Measurements from ENCODE around the gene COL5A1.

The COL5A1 gene

DNA sequence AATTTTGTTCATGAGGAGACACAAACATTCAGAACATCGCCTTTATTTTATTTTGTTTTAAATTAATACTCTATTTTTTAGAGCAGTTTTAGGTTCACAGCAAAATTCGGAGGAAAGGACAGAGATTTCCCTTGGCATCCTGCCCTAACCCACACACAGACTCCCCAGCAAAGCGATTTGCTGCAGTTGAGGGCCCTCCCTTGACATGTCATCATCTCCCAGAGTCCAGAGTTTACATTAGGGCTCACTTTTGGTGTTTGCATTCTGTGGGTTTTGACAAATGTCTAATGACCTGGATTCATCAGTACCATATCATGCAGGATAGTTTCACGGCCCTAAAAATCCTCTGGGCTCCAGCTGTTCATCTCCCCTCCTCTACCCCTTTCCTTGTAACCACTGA is 33.6 kb upstream of the COL5A1 start:
- DNase-seq (ENCODE audit: low spot score): no peak

DNA sequence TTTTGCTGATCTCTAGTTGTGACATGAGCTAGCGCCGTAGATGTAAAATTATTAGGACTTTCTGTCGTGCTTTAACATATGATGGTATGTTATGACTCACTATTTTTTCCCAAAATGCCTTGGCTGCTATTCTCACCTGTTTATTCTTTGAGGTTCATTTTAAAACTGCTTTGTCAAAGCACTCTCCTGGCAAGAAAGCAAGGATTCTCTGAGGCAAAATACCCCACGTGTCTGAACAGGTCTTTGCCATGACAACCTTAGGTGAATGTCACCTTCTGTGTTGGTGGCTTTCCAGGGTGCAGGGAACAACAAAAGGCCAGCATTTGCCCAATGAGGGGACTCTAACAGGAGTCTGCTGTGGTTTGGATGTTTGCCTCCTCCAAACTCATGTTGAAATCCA is 30.6 kb upstream of the COL5A1 start:
- no peak for DNase-seq (ENCODE audit: low spot score)

DNA sequence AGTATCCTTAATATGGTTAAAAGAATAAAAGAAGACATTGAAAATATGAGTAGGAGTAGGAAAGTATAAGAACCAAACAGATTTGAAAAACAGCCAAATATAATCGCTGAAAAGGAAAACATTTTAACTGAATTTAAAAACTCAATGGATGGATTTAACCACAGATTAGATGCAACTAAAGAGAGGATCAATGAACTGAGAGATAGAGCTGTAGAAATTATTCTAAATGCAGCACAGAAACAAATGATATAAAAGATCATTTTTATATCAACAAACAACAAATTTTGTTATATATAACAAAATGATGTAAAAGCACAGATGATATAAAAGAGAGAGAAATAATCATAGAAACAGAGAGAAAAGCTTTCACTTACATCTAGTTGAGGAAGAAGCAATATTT is 29.3 kb upstream of the COL5A1 start:
- DNase-seq (ENCODE audit: low spot score): no peak

DNA sequence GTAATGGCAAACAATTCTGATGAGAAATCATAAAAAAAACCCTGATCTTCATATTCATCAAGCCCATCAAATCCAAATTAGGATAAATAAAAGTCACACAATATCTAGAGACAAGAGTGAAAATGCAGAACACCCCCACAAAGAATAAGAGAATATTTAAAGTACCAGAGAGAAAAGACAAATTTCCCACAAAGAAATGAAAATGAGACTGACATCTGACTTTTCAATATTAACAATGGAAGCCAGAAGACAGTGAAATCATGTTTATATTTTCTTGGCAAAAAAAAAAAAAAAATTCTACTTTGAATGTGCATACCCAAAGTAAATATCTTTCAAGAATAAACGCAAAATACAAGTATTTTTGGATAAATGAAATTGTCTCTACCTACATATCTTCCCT is 28.9 kb upstream of the COL5A1 start:
- no peak for DNase-seq (ENCODE audit: low spot score)

DNA sequence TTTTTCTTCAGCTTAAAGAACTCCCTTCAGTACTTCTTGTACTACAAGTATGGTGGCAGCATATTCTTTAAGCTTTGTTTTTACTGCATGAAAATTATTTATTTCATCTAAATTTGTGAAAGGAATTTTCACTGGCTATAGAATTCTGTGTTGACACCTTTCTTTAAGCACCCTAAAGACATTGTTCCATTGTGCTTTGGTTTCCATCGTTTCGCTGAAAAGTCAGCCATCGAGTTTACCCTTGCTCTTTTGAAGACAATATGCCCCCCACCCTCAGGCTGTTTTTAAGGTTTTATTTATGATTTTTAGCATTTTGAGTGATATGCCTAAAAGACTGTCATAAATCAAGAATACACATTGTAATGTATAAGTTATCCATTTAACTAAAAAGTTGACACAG is 27.3 kb upstream of the COL5A1 start:
- no peak for DNase-seq (ENCODE audit: low spot score)

DNA sequence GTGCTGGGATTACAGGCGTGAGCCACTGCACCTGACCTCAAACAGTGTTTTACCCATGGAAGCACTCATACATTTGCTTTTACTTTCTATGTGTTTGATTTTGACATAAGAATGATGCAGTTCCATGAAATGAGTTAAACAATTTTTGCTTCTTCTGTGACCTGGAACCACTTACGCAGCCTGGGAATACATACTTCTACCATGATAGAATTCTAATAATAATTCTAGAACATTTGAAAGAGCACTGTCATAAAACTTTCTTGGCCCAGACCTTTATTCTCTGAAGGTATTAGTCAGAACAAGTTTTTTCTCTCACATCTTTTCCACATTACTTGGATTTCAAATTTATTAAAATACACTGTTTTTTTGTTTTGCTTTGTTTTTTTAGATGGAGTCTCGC is 25.3 kb upstream of the COL5A1 start:
- DNase-seq (ENCODE audit: low spot score): no peak

DNA sequence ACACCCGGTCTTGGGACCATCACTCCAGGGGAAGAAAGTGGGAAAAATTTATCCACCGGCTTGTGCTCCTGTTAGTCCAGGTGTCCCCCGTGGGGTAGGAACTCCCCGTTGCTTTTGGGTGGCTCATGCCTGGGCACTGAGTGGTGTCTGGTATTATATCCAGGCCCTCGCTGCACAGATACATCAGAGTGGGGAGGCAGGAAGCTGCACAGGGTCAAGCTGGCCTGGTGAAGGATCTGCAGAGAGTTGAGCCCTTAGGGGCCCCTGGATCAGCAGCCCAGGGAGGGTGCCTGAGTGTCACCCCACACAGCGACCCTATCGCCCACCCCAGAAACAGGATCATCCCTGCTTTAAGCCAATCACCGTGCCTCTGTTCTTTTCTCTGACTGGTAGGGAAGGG is 24.4 kb upstream of the COL5A1 start:
- no peak for DNase-seq (ENCODE audit: low spot score)

DNA sequence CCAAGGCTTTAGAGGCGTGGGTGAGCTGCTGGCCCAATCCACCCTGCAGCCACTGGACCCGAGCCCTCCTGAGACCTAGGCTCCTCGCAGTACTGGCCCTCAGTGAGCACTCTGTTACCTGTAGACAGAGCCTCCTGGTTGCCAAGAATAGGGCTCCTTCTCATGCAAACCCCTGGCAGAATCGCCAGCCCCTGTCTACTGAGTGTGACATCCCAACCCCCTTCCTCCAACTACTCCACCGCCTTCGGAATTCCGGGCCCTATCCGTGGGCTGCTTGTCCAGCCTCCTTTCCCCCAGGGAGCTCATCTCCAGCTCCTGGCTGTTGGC is 23.8 kb upstream of the COL5A1 start:
- no peak for DNase-seq (ENCODE audit: low spot score)

DNA sequence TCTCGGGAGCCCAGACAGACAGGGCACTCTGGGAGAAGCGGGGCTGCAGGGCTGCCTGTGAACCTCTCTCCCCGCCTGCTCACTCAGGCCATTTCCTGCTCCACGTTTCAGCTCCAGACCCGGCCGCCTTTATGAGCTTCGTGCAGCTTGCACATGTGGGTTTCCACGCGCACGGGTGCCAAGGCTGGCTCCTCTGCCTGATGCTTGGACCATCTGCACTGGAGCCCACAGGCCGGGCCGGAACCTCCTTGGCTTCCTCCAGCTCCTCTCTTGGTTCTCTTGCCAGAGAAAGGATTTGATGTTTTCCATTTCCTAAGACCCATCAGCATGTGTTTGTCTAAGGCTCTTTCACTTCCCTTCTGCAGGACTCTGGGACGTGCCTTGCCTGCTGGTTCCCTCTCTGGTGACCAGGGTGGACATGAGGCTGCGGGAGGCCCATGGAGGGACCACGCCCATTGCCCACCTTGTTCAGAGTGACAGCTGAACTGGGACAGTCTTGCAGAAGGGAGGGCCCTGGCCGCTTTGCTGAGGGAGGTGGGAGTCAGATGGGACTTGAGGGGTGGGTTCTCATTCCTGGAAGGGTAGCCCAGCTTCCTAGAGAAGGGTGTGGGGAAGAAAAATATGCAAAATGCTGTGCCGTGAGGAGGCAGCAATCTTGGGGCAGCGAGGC is 23.3 kb upstream of the COL5A1 start:
- no peak for DNase-seq (ENCODE audit: low spot score)

DNA sequence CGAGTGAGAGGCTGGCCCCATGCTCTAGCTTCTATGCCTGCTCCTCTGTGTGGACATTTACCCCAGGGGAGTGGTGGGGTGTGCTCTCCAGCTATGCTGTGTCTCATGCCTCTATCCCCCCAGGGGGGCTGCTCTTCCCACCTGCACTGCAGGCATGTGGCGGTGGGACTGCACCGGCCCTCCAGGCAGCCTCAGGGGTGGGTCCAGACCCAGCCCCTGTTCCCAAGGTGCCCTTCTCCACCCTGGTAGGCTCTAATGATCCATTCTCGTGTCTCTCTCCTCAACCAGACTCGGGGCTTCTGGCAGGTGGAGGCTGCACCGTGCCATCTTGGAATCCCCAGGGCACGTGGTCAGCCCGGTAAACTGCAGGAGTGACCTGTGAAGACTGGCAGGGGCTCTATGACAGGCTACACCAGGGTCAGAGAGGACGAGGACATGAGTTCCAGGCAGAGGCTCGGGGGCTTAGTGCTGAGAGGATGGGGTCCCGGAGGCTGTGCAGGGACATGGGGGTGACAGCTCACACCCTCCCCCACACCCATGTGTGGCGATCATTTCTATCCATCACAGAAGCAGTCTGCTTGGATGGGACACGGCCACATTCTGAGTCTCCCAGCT is 22.7 kb upstream of the COL5A1 start:
- DNase-seq (ENCODE audit: low spot score): no peak

DNA sequence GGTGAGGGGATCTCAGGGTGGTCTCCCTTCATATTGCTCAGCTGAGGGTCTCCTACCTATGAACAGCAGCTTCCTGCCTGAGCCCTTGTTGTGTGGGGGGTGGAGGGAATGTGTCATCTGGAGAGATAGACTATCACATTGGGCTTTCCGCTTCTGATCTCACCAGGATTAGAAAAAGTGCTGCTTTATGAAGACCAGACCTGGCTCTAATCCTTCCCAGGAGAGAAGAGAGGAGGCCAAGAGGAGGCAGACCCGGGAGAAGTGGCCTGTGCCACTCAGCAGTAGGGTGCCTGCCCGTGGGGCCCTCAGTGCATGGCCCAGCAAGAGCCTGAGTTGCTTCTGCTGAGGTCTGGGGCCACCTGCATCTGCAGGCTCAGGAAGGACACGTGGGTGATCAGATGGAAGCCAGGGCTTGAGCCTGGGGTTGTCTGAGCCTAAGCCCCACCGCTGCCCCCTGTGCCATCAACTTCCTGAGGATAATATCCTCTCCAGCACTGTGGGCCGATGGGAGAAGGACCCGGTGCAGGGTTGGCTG is 22.1 kb upstream of the COL5A1 start:
- DNase-seq (ENCODE audit: low spot score): no peak

DNA sequence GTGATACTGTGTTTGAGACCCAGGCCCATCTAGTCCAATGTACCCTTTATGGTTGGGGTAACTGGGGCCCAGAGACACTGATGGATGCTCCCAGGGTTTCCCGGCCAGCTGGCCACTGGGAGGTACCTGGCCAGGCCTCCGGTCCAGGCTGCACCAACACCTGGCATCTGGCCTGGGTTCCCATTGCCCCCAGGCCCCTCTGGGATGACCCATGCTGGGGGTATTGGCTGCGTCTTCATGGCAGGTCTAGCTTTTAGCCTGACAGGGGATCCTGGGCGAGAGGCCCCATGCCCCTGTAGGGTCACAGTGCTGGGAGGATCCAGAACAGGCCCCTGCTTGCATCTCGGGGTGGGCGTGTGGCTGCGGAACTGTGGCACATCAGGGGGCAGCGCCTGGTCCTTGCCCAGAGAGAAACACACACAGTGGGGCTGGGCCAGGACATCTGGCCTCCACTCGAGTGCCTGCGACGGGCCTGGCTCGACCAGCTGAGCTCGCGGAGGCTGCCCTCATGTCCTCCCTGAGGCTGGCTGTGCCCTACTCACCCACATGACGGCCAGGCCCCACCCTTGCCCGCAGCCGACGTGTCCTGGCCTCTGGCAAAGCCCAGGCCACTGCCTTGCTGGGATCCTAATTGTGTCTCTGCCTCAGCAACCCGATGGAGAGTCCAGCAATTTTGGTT is 21.5 kb upstream of the COL5A1 start:
- no peak for DNase-seq (ENCODE audit: low spot score)

DNA sequence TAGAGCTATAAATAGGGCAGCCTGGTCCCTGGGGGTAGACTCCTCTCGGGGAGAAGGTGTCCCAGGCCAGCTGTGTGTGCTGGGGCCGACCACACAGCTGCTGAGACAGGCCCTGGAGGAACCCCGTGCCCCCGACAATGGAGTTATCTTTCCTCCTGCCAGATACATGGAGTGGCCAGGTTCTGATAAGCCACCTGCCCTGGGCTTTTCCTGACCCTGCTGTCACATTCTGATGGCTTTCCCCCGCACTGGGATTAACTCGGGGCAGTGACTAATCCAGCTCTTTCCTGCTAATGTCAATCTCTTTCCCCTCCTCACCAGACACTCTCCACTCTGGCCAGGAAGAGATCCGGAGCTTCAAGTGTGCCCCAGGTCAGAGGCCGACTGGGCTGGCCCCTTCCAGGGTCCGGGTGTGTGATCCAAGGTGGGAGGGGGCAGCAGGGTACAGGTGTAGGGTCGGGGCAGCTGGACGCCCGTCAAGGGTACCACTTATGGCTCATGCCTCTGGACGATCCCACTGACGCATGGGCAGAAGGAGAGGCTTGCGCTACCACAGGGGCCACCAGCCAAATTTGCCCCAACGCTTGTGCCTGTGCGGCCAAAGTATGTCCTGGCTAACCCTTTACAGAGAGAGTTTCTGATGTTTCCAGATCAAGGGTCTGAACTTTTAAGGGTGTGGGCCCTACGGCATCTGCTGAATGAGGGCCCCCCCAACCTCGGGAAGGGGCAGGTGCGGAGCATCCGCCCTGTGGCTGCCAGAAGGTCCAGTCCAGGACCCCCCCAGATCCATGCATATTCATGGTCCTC is 20.6 kb upstream of the COL5A1 start:
- DNase-seq (ENCODE audit: low spot score): no peak

DNA sequence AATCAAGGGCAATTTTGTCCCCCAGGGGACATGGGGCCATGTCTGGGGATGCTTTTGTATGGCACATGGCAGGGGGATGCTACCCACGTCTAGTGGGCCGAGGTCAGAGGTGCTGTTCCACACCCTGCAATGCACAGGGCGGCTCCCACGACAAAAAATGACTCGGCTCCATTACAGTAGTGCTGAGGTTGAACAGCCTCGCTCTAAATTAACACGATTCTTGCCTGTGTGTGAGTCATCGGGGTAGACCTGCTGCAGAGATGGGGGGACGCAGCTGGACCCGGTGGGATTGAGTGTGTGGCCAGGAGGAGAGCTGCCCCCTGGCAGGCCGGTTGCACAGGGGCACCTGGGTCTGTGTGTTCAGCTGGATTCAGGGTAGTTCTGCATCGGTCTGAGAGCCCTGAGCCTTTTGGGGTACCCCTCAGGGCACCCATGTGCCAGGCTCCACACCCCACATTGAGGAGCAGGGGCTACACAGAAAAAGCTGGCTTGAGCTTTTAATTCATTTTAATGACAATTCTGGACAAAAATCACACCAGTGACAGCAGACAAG is 20.0 kb upstream of the COL5A1 start:
- DNase-seq (ENCODE audit: low spot score): no peak

DNA sequence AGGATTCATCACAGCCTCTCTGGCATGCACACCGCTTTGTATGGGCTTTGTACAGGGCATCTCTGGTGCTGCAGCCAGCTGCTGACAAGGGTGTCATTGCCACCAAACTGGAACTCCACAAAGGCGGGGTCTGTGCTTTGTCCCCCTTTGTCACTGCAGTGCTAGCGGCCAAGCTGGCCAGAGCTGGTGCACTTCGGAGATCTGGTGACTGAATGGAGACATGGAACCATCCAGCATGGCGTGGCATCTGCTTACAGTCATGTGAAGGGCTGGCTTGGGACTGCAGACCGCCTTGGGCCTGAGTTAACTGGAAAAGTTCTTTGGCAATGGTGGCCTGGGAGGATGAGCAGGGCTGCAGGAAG is 18.7 kb upstream of the COL5A1 start:
- no peak for DNase-seq (ENCODE audit: low spot score)

DNA sequence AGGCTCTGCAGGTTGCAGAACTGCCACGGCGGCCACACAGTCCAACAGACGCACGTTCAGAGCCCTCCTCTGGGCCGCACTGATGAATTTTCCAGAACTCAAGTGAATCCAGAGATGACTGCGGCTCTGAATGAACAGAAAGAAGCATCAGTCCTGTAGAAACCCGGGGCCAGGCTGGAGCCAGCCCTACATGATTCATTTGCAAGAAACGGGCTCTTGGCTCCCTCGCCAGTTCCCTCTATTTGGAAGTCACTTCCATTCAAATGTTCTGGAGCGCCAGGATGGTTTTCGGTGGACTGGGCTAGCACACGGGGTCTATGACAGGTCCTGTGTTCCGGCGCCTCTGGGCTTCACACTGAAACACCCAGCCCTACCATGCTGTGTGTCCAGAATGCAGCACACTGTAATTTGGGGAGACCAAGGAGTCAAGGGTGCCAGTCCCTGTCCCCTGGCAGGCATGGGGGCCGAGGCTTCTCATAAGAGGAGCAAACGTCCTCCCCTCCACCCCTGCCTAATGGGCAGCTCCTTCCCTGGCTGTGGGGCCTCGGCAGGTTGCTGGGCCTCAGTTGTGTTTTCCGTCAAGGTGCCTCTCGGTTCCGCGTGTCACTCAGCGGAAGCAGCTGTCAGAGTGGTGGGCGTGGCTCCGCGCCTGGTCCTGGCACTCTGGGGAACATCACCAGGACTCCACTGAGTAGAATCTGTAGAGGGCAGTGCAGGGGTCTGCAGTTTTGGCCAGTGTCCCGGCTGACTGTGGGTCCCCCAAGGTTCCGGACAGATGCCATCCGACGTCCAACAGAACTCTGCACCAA is 18.1 kb upstream of the COL5A1 start:
- DNase-seq (ENCODE audit: low spot score): no peak

DNA sequence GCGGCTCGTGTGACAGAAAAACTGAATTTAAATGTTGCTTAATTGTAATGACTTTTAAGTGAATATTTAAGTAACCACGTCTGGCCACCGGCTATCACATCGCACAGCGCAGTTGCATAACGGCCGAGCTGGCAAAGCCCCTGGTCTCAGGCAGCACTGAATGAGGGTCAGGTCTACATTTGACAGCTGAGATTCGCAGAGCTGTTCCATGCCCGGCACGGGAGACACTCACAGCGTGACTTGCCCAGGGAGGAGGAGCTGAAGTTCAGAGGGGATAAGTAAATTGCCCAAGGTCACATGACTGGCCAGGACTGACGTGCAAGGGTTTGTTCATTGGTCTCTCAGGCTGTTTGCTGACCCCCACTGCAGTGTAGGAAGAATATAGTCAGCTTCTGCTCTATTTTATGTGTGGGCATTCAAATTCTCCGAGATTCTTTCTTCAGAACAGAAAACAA is 17.4 kb upstream of the COL5A1 start:
- no peak for DNase-seq (ENCODE audit: low spot score)

DNA sequence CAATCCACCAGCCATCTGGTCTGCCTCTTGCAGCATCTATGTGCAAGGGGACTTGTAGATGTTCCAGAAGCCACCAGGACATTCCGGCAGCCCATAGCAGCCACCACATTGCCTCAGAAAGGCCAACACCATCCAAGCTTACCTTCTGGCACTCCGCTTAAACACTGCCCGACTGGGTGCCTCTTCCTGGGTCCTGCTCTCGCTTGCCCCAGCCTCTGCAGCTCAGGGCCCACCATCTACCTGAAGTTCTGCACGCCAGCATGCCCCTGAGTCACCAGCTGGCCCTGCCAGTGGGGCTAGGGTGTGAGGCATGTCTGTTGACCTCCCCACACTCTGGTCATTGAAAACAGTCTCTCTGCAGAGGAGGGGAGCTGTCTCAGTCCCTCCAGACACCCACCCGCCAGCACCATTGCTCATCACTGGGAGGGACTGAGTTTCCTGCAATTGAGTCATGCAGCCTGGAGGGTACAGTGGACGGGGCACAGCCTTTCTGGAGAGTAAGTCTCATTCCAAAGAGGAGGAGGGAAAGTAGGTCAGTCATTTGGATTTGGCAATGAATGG is 16.9 kb upstream of the COL5A1 start:
- DNase-seq (ENCODE audit: low spot score): no peak

DNA sequence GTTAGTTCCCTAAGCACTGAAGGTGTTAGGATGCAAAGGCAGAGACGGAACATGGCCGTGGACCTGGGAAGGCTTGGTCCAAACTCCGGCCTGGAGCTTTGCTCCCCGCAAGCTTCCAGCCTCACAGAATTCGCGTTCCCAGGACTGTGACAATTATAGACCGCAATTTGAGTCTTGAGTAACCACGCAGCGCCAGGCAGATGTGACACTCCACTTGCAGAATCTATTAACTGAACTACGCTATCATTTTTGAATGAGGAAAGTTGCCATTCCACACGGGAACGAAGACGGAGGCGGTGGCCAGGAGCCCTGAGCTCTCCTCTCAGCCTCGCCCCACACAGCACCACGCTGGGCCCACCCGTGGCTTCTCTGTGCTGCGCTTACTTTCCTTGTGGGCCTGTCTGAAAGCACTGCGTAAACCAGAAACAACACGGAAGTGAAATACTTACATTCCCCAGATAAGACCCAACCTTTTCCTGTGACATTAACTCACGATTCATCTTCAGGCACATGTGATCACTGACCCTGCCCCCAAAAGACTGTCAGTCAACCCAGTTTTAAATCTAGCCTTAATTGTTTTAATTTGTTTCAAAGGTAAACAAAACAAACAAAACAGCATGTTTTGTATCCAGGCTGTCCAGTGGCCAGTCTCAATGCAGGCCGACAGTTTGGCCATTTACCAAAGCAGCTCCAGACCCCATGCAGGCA is 16.1 kb upstream of the COL5A1 start:
- no peak for DNase-seq (ENCODE audit: low spot score)

DNA sequence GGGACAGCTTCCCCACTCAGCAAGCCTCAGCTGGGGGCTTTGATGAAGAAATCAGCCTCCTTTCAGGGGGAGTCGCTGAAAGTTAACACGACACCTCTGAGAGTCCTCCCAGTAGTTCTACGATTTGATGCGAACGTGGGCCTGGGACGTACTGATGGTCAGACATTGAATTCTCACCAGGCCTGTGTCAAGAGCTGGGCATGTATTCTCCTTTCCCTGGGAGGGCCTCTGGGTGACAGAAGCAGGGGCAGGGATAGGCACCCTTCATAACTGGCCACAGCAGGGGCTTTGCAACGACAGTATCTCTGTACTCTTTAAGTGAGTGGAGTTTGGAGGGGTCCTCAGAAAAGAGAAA is 15.6 kb upstream of the COL5A1 start:
- no peak for DNase-seq (ENCODE audit: low spot score)

Data from hematopoietic multipotent progenitor cell treated with erythropoietin and hydrocortisone succinate and interleukin-3 and kit ligand, for 17 days (in vitro differentiated cells).